SK-N-SH (cell line): ENCODE data around the gene CD180.

Source experiments
- CTCF ChIP-seq: fragments of 200-600 bp; sonication (generic); IDR thresholded peaks from 2 replicates; pipeline ENCODE4 v1.6.1; 2017; ENCODE audit warnings: antibody characterized with exemption, mild to moderate bottlenecking, moderate library complexity
- MEF2A ChIP-seq: IDR thresholded peaks from 2 replicates; pipeline ENCODE4 v1.4.0; 2012; ENCODE audit warnings: low read depth, borderline replicate concordance
- NFIC ChIP-seq: IDR thresholded peaks from 2 replicates; pipeline ENCODE4 v1.4.0; 2012; ENCODE audit warnings: borderline replicate concordance
- POLR2AphosphoS5 ChIP-seq: IDR thresholded peaks from 2 replicates; pipeline ENCODE4 v1.6.1; 2012; ENCODE audit warnings: low read depth, low read length
- RCOR1 ChIP-seq: fragments of 150-350 bp; IDR thresholded peaks from 2 replicates; pipeline ENCODE4 v1.6.1; 2017; ENCODE audit warnings: antibody characterized with exemption, low read length
- TAF1 ChIP-seq: IDR thresholded peaks from 2 replicates; pipeline ENCODE4 v1.6.1; 2012; ENCODE audit warnings: low read depth, mild to moderate bottlenecking, low read length, moderate library complexity, borderline replicate concordance

GRCh38 chr5:67233075-67233474, 36.5 kb upstream of the CD180 start:
- TF ChIP-seq MEF2A = no peak
- no peak for TF ChIP-seq POLR2AphosphoS5
- TF ChIP-seq NFIC = peak; percentile 68
- no peak for TF ChIP-seq CTCF
- TF ChIP-seq RCOR1 = no peak
- TF ChIP-seq TAF1 = no peak
